DOHH2 (cell line): ENCODE data around the gene FNDC3B.

Experiments
- H3F3A ChIP-seq: fragments of 200-600 bp; sonication (generic), shearing (Covaris generic); 2 replicates; pipeline ENCODE4 v1.6.0; 2016; ENCODE audit warnings: antibody characterized with exemption, mild to moderate bottlenecking; ENCODE audit not compliant: control insufficient read depth, insufficient read depth
- H3K27ac ChIP-seq: fragments of 200-600 bp; sonication (generic); 2 replicates; pipeline ENCODE4 v1.5.1; 2014; ENCODE audit warnings: low read depth, mild to moderate bottlenecking, low read length, moderate library complexity
- H3K27me3 ChIP-seq: fragments of 200-600 bp; sonication (generic); 2 replicates; pipeline ENCODE4 v1.6.1; 2014; ENCODE audit warnings: mild to moderate bottlenecking, low read length, mixed read lengths; ENCODE audit not compliant: control insufficient read depth
- H3K36me3 ChIP-seq: fragments of 200-600 bp; sonication (generic); 2 replicates; pipeline ENCODE4 v1.6.1; 2014; ENCODE audit warnings: mild to moderate bottlenecking, low read length, moderate library complexity, mixed read lengths; ENCODE audit not compliant: control insufficient read depth
- H3K4me1 ChIP-seq: fragments of 200-600 bp; sonication (generic); 2 replicates; pipeline ENCODE4 v1.6.1; 2014; ENCODE audit warnings: mild to moderate bottlenecking, low read length, mixed read lengths; ENCODE audit not compliant: control insufficient read depth
- H3K4me2 ChIP-seq: fragments of 200-600 bp; sonication (generic); 2 replicates; pipeline ENCODE4 v1.6.0; 2014; ENCODE audit warnings: mild to moderate bottlenecking, low read length, moderate library complexity
- H3K4me3 ChIP-seq: fragments of 200-600 bp; sonication (generic); 2 replicates; pipeline ENCODE4 v1.5.1; 2014; ENCODE audit warnings: mild to moderate bottlenecking, low read length, mixed read lengths
- H3K79me2 ChIP-seq: fragments of 200-600 bp; sonication (generic); 2 replicates; pipeline ENCODE4 v1.6.1; 2014; ENCODE audit warnings: mild to moderate bottlenecking, low read length, mixed read lengths; ENCODE audit not compliant: control insufficient read depth
- H3K9me2 ChIP-seq: fragments of 200-600 bp; sonication (generic); replicated peaks from 2 replicates; pipeline ENCODE4 v1.6.1; 2014; ENCODE audit warnings: mild to moderate bottlenecking, low read length, mixed read lengths; ENCODE audit not compliant: control insufficient read depth
- H3K9me3 ChIP-seq: fragments of 200-600 bp; sonication (generic); 2 replicates; pipeline ENCODE4 v1.6.1; 2014; ENCODE audit warnings: antibody characterized with exemption, low read length, mixed read lengths; ENCODE audit not compliant: control insufficient read depth, insufficient read depth
- H4K20me1 ChIP-seq: fragments of 200-600 bp; sonication (generic); 2 replicates; pipeline ENCODE4 v1.6.0; 2014; ENCODE audit warnings: low read depth, mild to moderate bottlenecking, antibody characterized with exemption, low read length, moderate library complexity; ENCODE audit not compliant: control insufficient read depth, insufficient read depth
- EZH2phosphoT487 ChIP-seq: fragments of 200-600 bp; sonication (generic); IDR thresholded peaks from 2 replicates; pipeline ENCODE4 v1.6.1; 2017; ENCODE audit warnings: borderline replicate concordance, mild to moderate bottlenecking, antibody characterized with exemption, low read length, moderate library complexity, mixed read lengths
- TF ChIP-seq, protein P1 (sequence below): fragments of 200-600 bp; sonication (generic); IDR thresholded peaks from one replicate; pipeline ENCODE4 v1.5.1; 2014; ENCODE audit warnings: antibody characterized with exemption, mild to moderate bottlenecking, low read depth, low read length; ENCODE audit not compliant: poor library complexity, severe bottlenecking

FNDC3B gene

GRCh38 chr3:172181932-172182586 lies 142.7 kb downstream of the FNDC3B start:
- no peaks in the 10 kb centered on the region for H3K79me2 ChIP-seq
- no peak overlapping the region for H3K4me3 ChIP-seq
- no peaks in the 10 kb centered on the region for H3K27me3 ChIP-seq
- H3K27ac ChIP-seq: no peak overlapping the region
- no peaks in the 10 kb centered on the region for H3K9me3 ChIP-seq
- H3K4me2 ChIP-seq: no peak overlapping the region
- no peaks in the 10 kb centered on the region for H3K9me2 ChIP-seq
- no peak for TF ChIP-seq EZH2phosphoT487
- TF ChIP-seq, protein P1, sequence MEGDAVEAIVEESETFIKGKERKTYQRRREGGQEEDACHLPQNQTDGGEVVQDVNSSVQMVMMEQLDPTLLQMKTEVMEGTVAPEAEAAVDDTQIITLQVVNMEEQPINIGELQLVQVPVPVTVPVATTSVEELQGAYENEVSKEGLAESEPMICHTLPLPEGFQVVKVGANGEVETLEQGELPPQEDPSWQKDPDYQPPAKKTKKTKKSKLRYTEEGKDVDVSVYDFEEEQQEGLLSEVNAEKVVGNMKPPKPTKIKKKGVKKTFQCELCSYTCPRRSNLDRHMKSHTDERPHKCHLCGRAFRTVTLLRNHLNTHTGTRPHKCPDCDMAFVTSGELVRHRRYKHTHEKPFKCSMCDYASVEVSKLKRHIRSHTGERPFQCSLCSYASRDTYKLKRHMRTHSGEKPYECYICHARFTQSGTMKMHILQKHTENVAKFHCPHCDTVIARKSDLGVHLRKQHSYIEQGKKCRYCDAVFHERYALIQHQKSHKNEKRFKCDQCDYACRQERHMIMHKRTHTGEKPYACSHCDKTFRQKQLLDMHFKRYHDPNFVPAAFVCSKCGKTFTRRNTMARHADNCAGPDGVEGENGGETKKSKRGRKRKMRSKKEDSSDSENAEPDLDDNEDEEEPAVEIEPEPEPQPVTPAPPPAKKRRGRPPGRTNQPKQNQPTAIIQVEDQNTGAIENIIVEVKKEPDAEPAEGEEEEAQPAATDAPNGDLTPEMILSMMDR: no peak
- no peaks in the 10 kb centered on the region for H4K20me1 ChIP-seq
- no peaks in the 10 kb centered on the region for H3F3A ChIP-seq
- H3K4me1 ChIP-seq: no peaks in the 10 kb centered on the region
- no peaks in the 10 kb centered on the region for H3K36me3 ChIP-seq

GRCh38 chr3:172182797-172183196 lies 143.4 kb downstream of the FNDC3B start:
- no peak for TF ChIP-seq EZH2phosphoT487
- TF ChIP-seq, protein P1: no peak
- H3K36me3 ChIP-seq: no peaks in the 10 kb centered on the region
- no peaks in the 10 kb centered on the region for H3K27me3 ChIP-seq
- H3K79me2 ChIP-seq: no peaks in the 10 kb centered on the region
- no peak overlapping the region for H3K27ac ChIP-seq
- no peaks in the 10 kb centered on the region for H3F3A ChIP-seq
- no peak overlapping the region for H3K4me2 ChIP-seq
- no peaks in the 10 kb centered on the region for H4K20me1 ChIP-seq
- H3K9me2 ChIP-seq: no peaks in the 10 kb centered on the region
- H3K9me3 ChIP-seq: no peaks in the 10 kb centered on the region
- H3K4me3 ChIP-seq: no peak overlapping the region
- H3K4me1 ChIP-seq: no peaks in the 10 kb centered on the region

- no peak overlapping the region for H3K4me2 ChIP-seq
- no peaks in the 10 kb centered on the region for H3K36me3 ChIP-seq
- no peak overlapping the region for H3K27ac ChIP-seq
- no peaks in the 10 kb centered on the region for H3K9me2 ChIP-seq
- no peaks in the 10 kb centered on the region for H3F3A ChIP-seq
- H3K4me1 ChIP-seq: no peaks in the 10 kb centered on the region
- H3K79me2 ChIP-seq: no peaks in the 10 kb centered on the region
- H3K9me3 ChIP-seq: no peaks in the 10 kb centered on the region
- no peaks in the 10 kb centered on the region for H4K20me1 ChIP-seq
- TF ChIP-seq EZH2phosphoT487: no peak
- TF ChIP-seq, protein P1: no peak
- no peaks in the 10 kb centered on the region for H3K27me3 ChIP-seq
- H3K4me3 ChIP-seq: no peak overlapping the region
Measured at GRCh38 chr3:172184106-172184822, 144.9 kb downstream of the FNDC3B start.
